ENCODE results near the gene CEP290. TPM values are rescaled to one million over a fixed set of nuclear protein-coding genes. Genes with fewer than 3 reads are reported as not detected.

Gene CEP290
- total RNA-seq, 1 experiment from 2014 or later, result 9.6 TPM

GRCh38 chr12:88081247-88081646, 60.6 kb downstream of the CEP290 start:
- H3K4me3 Mint-ChIP-seq, result no peak overlapping the region
- H3K27me3 Mint-ChIP-seq (ENCODE audit: low read depth), result no peaks in the 10 kb centered on the region
- TF ChIP-seq GTF2I (CRISPR knock-in tag; conservative IDR thresholded peaks at IDR 0.05) (no peak), ZBTB21 (CRISPR knock-in tag; IDR thresholded peaks at IDR 0.05; ENCODE audit: borderline replicate concordance) (no peak), CTCF (IDR thresholded peaks at IDR 0.05) (no peak), SMAD3 (CRISPR knock-in tag; IDR thresholded peaks at IDR 0.05; ENCODE audit: borderline replicate concordance) (no peak), ZNF671 (CRISPR knock-in tag; IDR thresholded peaks at IDR 0.05) (no peak), RELA (CRISPR knock-in tag; IDR thresholded peaks at IDR 0.05; ENCODE audit: borderline replicate concordance) (no peak), PRDM15 (CRISPR knock-in tag; IDR thresholded peaks at IDR 0.05) (no peak), PRRX2 (CRISPR knock-in tag; IDR thresholded peaks at IDR 0.05) (no peak), NFE2L1 (CRISPR knock-in tag; IDR thresholded peaks at IDR 0.05) (no peak), ZNF263 (CRISPR knock-in tag; IDR thresholded peaks at IDR 0.05; ENCODE audit: low read depth) (no peak), HMGA2 (CRISPR knock-in tag; IDR thresholded peaks at IDR 0.05) (no peak), TEAD4 (CRISPR knock-in tag; IDR thresholded peaks at IDR 0.05) (no peak), EMX1 (CRISPR knock-in tag; IDR thresholded peaks at IDR 0.05) (no peak), ZNF425 (CRISPR knock-in tag; conservative IDR thresholded peaks at IDR 0.05) (no peak), ZNF512 (CRISPR knock-in tag; IDR thresholded peaks at IDR 0.05; ENCODE audit: borderline replicate concordance) (no peak), TCF7 (CRISPR knock-in tag; IDR thresholded peaks at IDR 0.05; ENCODE audit: low read depth) (no peak), ATF2 (CRISPR knock-in tag; IDR thresholded peaks at IDR 0.05; ENCODE audit: borderline replicate concordance, low read depth) (no peak)
- CTCF ChIA-PET, result no interaction called here
- H3K27ac Mint-ChIP-seq, result no peak overlapping the region
- POLR2A ChIA-PET, result no interaction called here
- no peaks in the 10 kb centered on the region for H3K4me1 Mint-ChIP-seq
- H3K9me3 Mint-ChIP-seq, result no peaks in the 10 kb centered on the region
- no peak for DNase-seq (ENCODE audit: low spot score)
- peaks cover 2% of the 10 kb centered on the region; the same call in 1 of the 2 replicates for H3K36me3 Mint-ChIP-seq
- no peak for ATAC-seq

All from WTC11 (cell line).